ENCODE results near the gene ATP8B3. TPM values are rescaled to one million over a fixed set of nuclear protein-coding genes. Genes with fewer than 3 reads are reported as not detected.

Gene ATP8B3
- total RNA-seq, 6 experiments from 2014 or later: 4.9 to 8.8 (median 7.6) TPM

GRCh38 chr19:1736927-1737326, 75.1 kb downstream of the ATP8B3 start:
- no peak overlapping the region for H3K27ac Mint-ChIP-seq
- H3K4me1 Mint-ChIP-seq (ENCODE audit: low read depth): no peaks in the 10 kb centered on the region
- peaks cover 5% of the 10 kb centered on the region; the same call in 1 of the 2 replicates for H3K36me3 Mint-ChIP-seq (ENCODE audit: low read depth)
- no peak for DNase-seq
- H3K9me3 Mint-ChIP-seq: peaks cover 8% of the 10 kb centered on the region; the same call in 1 of the 2 replicates
- TF ChIP-seq, protein P1, sequence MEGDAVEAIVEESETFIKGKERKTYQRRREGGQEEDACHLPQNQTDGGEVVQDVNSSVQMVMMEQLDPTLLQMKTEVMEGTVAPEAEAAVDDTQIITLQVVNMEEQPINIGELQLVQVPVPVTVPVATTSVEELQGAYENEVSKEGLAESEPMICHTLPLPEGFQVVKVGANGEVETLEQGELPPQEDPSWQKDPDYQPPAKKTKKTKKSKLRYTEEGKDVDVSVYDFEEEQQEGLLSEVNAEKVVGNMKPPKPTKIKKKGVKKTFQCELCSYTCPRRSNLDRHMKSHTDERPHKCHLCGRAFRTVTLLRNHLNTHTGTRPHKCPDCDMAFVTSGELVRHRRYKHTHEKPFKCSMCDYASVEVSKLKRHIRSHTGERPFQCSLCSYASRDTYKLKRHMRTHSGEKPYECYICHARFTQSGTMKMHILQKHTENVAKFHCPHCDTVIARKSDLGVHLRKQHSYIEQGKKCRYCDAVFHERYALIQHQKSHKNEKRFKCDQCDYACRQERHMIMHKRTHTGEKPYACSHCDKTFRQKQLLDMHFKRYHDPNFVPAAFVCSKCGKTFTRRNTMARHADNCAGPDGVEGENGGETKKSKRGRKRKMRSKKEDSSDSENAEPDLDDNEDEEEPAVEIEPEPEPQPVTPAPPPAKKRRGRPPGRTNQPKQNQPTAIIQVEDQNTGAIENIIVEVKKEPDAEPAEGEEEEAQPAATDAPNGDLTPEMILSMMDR (IDR thresholded peaks at IDR 0.05): no peak
- peaks cover 60% of the 10 kb centered on the region for H3K27me3 Mint-ChIP-seq (ENCODE audit: insufficient read depth)
- no peak overlapping the region for H3K4me3 Mint-ChIP-seq

GRCh38 chr19:1736280-1736679, 75.8 kb downstream of the ATP8B3 start:
- no peak overlapping the region for H3K4me3 Mint-ChIP-seq
- no peak for DNase-seq
- peaks cover 5% of the 10 kb centered on the region; the same call in 1 of the 2 replicates for H3K36me3 Mint-ChIP-seq (ENCODE audit: low read depth)
- H3K27ac Mint-ChIP-seq: no peak overlapping the region
- TF ChIP-seq, protein P1 (IDR thresholded peaks at IDR 0.05): no peak
- peaks cover 8% of the 10 kb centered on the region; the same call in 1 of the 2 replicates for H3K9me3 Mint-ChIP-seq
- no peaks in the 10 kb centered on the region for H3K4me1 Mint-ChIP-seq (ENCODE audit: low read depth)
- peaks cover 60% of the 10 kb centered on the region for H3K27me3 Mint-ChIP-seq (ENCODE audit: insufficient read depth)

DNA sequence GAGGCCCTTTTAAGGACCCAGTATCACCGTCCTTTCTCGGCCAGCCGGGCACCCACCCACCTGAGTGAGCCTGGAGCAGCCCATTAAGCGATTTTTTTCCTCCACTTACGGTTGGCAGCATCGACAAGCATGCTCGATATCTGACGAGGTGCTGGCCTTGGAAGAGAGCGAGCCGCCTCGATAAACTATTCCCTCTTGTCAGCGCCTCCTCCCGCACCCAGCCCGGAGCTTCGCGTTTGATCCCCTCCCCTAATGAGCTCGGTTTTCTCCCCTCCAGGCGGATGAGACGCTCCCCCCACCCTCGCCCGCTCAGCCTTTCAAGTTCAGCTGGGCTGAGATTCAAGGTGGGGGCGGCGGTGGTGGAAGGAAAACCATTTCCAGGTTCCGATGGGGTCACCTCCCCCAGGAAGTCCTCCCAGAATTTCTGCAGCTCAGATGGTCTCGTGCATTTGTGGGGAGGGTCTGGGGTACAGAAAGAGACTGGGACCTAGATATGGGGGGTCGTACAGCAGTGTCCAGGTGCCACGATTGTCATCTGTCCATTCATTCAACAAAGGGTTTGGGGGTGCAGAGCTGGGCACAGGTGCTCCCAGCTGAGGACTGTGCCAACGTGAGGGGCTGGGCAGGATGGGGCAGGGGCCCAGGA, 77.6 kb downstream of the ATP8B3 start:
- H3K9me3 Mint-ChIP-seq: peaks cover under 1% of the 10 kb centered on the region; the same call in 1 of the 2 replicates
- no peak overlapping the region for H3K27ac Mint-ChIP-seq
- no peaks in the 10 kb centered on the region for H3K36me3 Mint-ChIP-seq (ENCODE audit: low read depth)
- H3K4me1 Mint-ChIP-seq (ENCODE audit: low read depth): no peaks in the 10 kb centered on the region
- TF ChIP-seq, protein P1 (IDR thresholded peaks at IDR 0.05): no peak
- no peak for DNase-seq
- H3K4me3 Mint-ChIP-seq: no peak overlapping the region
- peaks cover 48% of the 10 kb centered on the region for H3K27me3 Mint-ChIP-seq (ENCODE audit: insufficient read depth)

Small RNAs within 50 kb of the gene (microRNA-seq; reads per million reads assigned to microRNA genes)
- 48.7 reads per million, percentile 39 among the genes with 10 or more reads in this experiment for gene MIR1909

Other genes with a start within 250 kb of the ATP8B3 start
- 10 to 100 TPM; 28.6 to 36.7 (median 31.4) TPM for gene MEX3D, start 244.0 kb downstream of the ATP8B3 start, total RNA-seq (2021; fragmentation: NEBNext Ultra II Directional; extraction: Animal tissue kit (Norgen Biotek cat#: 25700))
- 100 to 1,000 TPM in 1 of 6 experiments, 10 to 100 TPM in 5; 75.6 to 104 (median 85.7) TPM for gene MBD3, start 219.4 kb downstream of the ATP8B3 start, total RNA-seq (2021; fragmentation: NEBNext Ultra II Directional; extraction: Animal tissue kit (Norgen Biotek cat#: 25700))
- gene UQCR11, start 206.8 kb downstream of the ATP8B3 start, total RNA-seq (2021; fragmentation: NEBNext Ultra II Directional; extraction: Animal tissue kit (Norgen Biotek cat#: 25700)): 100 to 1,000 TPM; 178 to 319 (median 252) TPM
- 100 to 1,000 TPM in 1 of 6 experiments, 10 to 100 TPM in 5; 74.9 to 102 (median 82.0) TPM for gene TCF3, start 159.7 kb downstream of the ATP8B3 start, total RNA-seq (2021; fragmentation: NEBNext Ultra II Directional; extraction: Animal tissue kit (Norgen Biotek cat#: 25700))
- gene ONECUT3, start 58.8 kb downstream of the ATP8B3 start, total RNA-seq (2021; fragmentation: NEBNext Ultra II Directional; extraction: Animal tissue kit (Norgen Biotek cat#: 25700)): not detected
- 10 to 100 TPM; 32.9 to 38.2 (median 34.6) TPM for gene REXO1, start 36.2 kb upstream of the ATP8B3 start, total RNA-seq (2021; fragmentation: NEBNext Ultra II Directional; extraction: Animal tissue kit (Norgen Biotek cat#: 25700))
- 10 to 100 TPM; 37.7 to 48.3 (median 41.6) TPM for gene KLF16, start 51.3 kb upstream of the ATP8B3 start, total RNA-seq (2021; fragmentation: NEBNext Ultra II Directional; extraction: Animal tissue kit (Norgen Biotek cat#: 25700))
- gene ABHD17A, start 73.2 kb upstream of the ATP8B3 start, total RNA-seq (2021; fragmentation: NEBNext Ultra II Directional; extraction: Animal tissue kit (Norgen Biotek cat#: 25700)): 10 to 100 TPM; 61.0 to 80.0 (median 67.9) TPM
- 1 to 10 TPM; 2.3 to 4.2 (median 3.0) TPM for gene ADAT3, start 93.1 kb upstream of the ATP8B3 start, total RNA-seq (2021; fragmentation: NEBNext Ultra II Directional; extraction: Animal tissue kit (Norgen Biotek cat#: 25700))
- gene SCAMP4, start 93.1 kb upstream of the ATP8B3 start, total RNA-seq (2021; fragmentation: NEBNext Ultra II Directional; extraction: Animal tissue kit (Norgen Biotek cat#: 25700)): 10 to 100 TPM; 51.7 to 84.8 (median 58.5) TPM
- gene CSNK1G2, start 128.9 kb upstream of the ATP8B3 start, total RNA-seq (2021; fragmentation: NEBNext Ultra II Directional; extraction: Animal tissue kit (Norgen Biotek cat#: 25700)): 10 to 100 TPM; 44.8 to 52.0 (median 51.1) TPM
- gene BTBD2, start 203.4 kb upstream of the ATP8B3 start, total RNA-seq (2021; fragmentation: NEBNext Ultra II Directional; extraction: Animal tissue kit (Norgen Biotek cat#: 25700)): 10 to 100 TPM; 74.1 to 95.6 (median 84.7) TPM
- 10 to 100 TPM; 61.5 to 82.9 (median 65.2) TPM for gene MKNK2, start 239.0 kb upstream of the ATP8B3 start, total RNA-seq (2021; fragmentation: NEBNext Ultra II Directional; extraction: Animal tissue kit (Norgen Biotek cat#: 25700))

All from HFFc6 (cell line).